GM12874 (cell line): ENCODE data around the gene TAL1.

Experiments
- CTCF ChIP-seq: IDR thresholded peaks from 2 replicates; pipeline ENCODE4 v1.5.1; 2011; ENCODE audit warnings: low read depth, mild to moderate bottlenecking, control low read depth, low read length, moderate library complexity; ENCODE audit not compliant: insufficient read depth

The TAL1 gene

DNA sequence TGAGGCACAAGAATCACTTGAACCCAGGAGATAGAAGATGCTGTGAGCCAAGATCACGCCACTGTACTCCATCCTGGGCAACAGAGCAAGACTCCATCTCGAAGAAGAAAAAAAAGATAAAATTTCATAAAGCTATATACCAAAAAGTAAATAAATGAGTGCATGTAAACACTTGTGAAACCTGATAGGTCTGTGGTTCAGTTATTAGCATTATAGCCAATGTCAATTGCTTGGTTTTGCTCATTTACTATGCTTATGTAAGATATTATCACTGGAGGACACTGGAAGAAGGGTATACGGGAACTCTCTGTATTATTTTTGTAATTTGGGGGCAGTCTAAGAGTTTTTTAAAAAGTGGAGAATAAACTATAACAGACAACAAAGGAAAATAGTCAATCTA, 17.7 kb upstream of the TAL1 start:
- no peak for TF ChIP-seq CTCF

DNA sequence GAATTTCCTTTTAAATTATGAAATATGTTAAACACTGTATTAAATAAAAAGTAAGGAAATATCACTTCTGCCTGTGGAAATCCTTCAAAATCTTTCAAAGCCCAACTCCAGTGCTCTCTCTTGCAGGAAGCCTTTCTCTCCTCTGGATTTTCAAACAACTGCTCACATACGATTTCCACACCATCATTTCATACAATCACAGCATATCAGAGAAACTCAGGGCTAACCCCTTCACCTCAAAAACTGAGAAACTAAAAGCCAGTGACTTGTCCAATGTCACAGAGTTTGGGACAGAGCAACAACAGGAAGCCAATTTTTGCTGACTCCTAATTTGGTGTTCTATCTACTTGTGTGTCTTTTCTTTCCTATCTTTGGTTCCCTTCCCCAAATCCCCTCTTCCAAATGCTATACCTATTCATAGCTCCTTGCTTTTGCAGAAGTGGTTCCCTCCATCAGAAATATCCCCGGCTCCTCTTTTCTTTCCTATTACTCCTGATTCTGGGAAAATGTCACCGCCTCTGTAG, 12.4 kb upstream of the TAL1 start:
- no peak for TF ChIP-seq CTCF

DNA sequence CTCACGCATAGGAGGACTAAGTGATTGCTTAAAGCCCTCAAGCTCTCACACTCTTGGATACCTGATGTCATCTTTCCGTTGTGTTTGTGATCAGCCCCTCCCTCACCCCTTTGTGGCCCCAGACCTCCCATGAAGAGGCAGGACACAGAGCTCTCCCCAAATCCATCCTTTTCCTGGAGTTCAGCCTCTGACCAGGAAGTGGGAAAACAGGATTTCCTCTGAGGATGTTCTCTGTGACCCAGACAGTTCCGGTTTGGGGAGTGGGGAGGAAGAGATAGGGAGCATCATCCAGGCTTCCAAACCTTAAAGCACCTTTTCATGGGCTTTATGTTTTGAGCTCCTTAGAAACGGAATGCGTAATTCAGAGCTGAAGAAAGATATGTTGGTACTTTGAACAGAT, 11.9 kb upstream of the TAL1 start:
- no peak for TF ChIP-seq CTCF

- no peak for TF ChIP-seq CTCF
Measured at GRCh38 chr1:47241114-47242113, 9.4 kb upstream of the TAL1 start.

DNA sequence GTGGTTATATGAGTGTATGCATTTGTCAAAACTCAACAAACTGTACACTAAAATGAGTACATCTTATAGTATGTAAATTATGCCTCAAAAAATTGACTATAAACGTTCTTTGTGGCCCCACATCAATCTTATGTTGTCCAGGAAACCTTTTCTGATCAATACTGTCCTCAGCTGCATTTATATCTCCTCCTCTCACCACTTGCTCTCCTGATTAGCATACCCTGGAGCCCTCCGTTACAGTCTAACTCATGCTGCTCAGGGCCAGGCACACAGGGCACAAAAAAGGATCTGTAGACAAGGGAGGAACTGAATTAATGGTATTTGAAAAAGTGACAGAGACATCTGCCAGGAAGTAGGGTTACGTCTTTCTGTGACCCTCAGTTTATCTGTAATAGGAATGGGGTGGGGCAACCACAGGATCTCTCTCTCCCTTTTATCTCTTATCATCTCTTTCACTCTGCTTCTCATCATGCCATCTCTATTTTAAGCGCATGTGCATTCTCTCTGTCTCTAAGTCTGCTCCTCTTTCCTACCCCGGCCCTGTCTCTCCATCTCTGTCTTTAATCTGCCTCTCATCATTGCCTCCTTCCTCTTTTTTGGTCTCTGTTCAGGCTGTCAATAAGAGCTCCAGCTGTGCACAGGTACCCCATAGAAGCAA, 7.0 kb upstream of the TAL1 start:
- no peak for TF ChIP-seq CTCF

DNA sequence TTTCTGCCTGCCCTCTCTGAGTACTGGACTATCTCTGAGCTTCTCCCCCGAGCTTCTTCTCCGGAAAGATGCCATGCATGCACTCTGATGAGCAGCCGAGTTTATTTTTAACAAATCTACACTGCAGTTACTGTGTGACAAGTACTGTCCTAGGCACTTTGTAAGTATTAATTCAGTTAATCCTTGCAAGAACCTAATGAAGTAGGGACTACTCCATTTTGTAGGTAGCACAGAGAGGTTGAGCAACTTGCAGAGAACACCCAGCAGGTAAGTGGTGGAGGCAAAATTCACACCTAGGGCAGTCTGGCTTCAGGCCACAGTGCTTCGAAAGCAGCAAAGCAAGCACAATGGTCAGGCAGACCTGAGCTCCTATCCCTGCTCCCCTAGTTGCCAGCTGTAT, 3.8 kb upstream of the TAL1 start:
- TF ChIP-seq CTCF = no peak

DNA sequence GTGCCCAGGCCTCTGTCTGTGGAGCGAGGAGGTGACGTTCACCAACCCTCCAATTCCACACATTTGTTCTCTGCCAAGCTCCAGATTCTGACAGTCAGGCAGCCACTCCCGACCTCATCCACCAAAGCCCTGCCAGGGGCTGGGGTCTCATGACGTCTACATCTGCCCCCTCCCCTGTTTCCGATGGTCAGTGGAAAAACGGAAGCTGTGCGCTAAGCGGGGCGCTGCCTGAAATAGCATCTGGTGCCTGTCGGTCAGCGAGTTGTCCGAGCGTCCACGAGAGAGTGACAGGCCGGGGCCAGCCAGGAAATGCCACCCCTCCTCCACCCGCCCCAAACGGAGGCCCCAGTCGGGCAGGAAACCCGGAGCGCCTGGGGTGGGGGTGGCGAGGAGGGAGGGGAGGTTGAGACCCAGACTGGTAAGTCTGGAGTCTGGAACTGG, 3.2 kb upstream of the TAL1 start:
- TF ChIP-seq CTCF = no peak
